Keratinocyte (primary cell): Measurements from ENCODE around the gene LYRM7.

Experiments used
- CTCF ChIP-seq, 3 experiments: IDR thresholded peaks in 1 of 3; conservative IDR thresholded peaks in 1 of 3; optimal IDR thresholded peaks in 1 of 3; 2 replicates in 2 of 3; 3 replicates in 1 of 3; pipeline versions ENCODE3 to v1.5.1; 2011; ENCODE audit warnings: low read length in 3 of 3, mild to moderate bottlenecking in 3 of 3, moderate library complexity in 2 of 3, control low read depth in 1 of 3, inconsistent platforms in 1 of 3; ENCODE audit not compliant: insufficient read depth in 2 of 3; ENCODE audit errors: extremely low read depth in 1 of 3
- EZH2 ChIP-seq: IDR thresholded peaks from one replicate; pipeline ENCODE4 v1.6.1; 2012; ENCODE audit warnings: inconsistent platforms, mild to moderate bottlenecking, low read length, moderate library complexity

- no peak for TF ChIP-seq CTCF (optimal IDR thresholded peaks at IDR 0.05 in 1 of 3, IDR thresholded peaks at IDR 0.05 in 1 of 3, conservative IDR thresholded peaks at IDR 0.05 in 1 of 3; ENCODE audit: extremely low read depth in 1 of 3, insufficient read depth in 2 of 3, low read length in 3 of 3)
- no peak for TF ChIP-seq EZH2
These were observed 57.9 kb downstream of the LYRM7 start for GRCh38 chr5:131228646-131229045.
